CD4-positive, alpha-beta T cell (primary cell): ENCODE results near the gene KIF4B. TPM values are rescaled to one million over a fixed set of nuclear protein-coding genes. Genes with fewer than 3 reads are reported as not detected.

Experiments
- ATAC-seq: fragments of 200-7000 bp; cut with Tn5 transposase; one replicate; pipeline ENCODE4 v1.10.0; 2022; ENCODE audit warnings: mild to moderate bottlenecking; ENCODE audit not compliant: poor library complexity
- CTCF ChIA-PET: fragments of 350-600 bp; sonication (Branson Sonifier 250); formaldehyde crosslinking; loops from one replicate; lab custom pipeline; 2021; ENCODE audit warnings: antibody characterized with exemption, inconsistent platforms; lab: Charles Lee
- POLR2A ChIA-PET: fragments of 350-600 bp; sonication (Branson Sonifier 250); formaldehyde crosslinking; loops from one replicate; lab custom pipeline; 2021; ENCODE audit warnings: antibody characterized with exemption, inconsistent platforms; lab: Charles Lee
- DNase-seq, 14 experiments: peaks; one replicate each; pipeline ENCODE4 v3.0.0-alpha.2; 2013 to 2020; ENCODE audit warnings: mixed read lengths in 2 of 14
- H3K27ac ChIP-seq, 2 donors: one replicate each; pipeline versions ENCODE4 v1.5.1 to v1.7.0; 2013; ENCODE audit warnings: low read length in 2 of 2, low read depth in 1 of 2, mild to moderate bottlenecking in 1 of 2
- H3K27me3 ChIP-seq, 2 experiments: 1 replicate in 1 of 2; 2 replicates in 1 of 2; pipeline versions ENCODE4 v1.6.1 to v1.7.0; 2013; ENCODE audit warnings: low read length in 2 of 2, control low read depth in 1 of 2, mild to moderate bottlenecking in 1 of 2, moderate library complexity in 1 of 2; ENCODE audit not compliant: insufficient read depth in 2 of 2, control insufficient read depth in 1 of 2
- H3K36me3 ChIP-seq: one replicate; pipeline ENCODE4 v1.6.1; 2013; ENCODE audit warnings: low read length, control low read depth; ENCODE audit not compliant: insufficient read depth
- H3K4me1 ChIP-seq: one replicate; pipeline ENCODE4 v1.6.1; 2013; ENCODE audit warnings: low read length, control low read depth; ENCODE audit not compliant: insufficient read depth
- H3K4me3 ChIP-seq: one replicate; pipeline ENCODE4 v1.5.1; 2013; ENCODE audit warnings: mild to moderate bottlenecking, low read length, moderate library complexity
- H3K9me3 ChIP-seq, 2 experiments: 1 replicate in 1 of 2; 2 replicates in 1 of 2; pipeline versions ENCODE4 v1.6.1 to v1.7.0; 2013; ENCODE audit warnings: low read length in 2 of 2, mild to moderate bottlenecking in 2 of 2, control low read depth in 1 of 2, moderate library complexity in 1 of 2; ENCODE audit not compliant: control insufficient read depth in 1 of 2, insufficient read depth in 1 of 2
- H3K27ac Mint-ChIP-seq: one replicate; pipeline ENCODE4 v1.8.0; 2020; ENCODE audit warnings: mixed read lengths
- H3K27me3 Mint-ChIP-seq: one replicate; pipeline ENCODE4 v1.8.0; 2021; ENCODE audit warnings: mixed read lengths
- H3K36me3 Mint-ChIP-seq: one replicate; pipeline ENCODE4 v1.8.0; 2021; ENCODE audit warnings: low read depth, mixed read lengths
- H3K4me1 Mint-ChIP-seq: one replicate; pipeline ENCODE4 v1.8.0; 2021; ENCODE audit warnings: low read depth, mixed read lengths
- H3K4me3 Mint-ChIP-seq: one replicate; pipeline ENCODE4 v1.8.0; 2020; ENCODE audit warnings: mild to moderate bottlenecking, mixed read lengths
- H3K9me3 Mint-ChIP-seq: one replicate; pipeline ENCODE4 v1.8.0; 2020; ENCODE audit warnings: mixed read lengths
- intact Hi-C, 2 experiments: fragments of 100-400 bp; cut with DNase I in 1 of 2; cut with micrococcal nuclease in 1 of 2; formaldehyde crosslinking; loops; one replicate each; pipeline versions ENCODE4 v1.15.1 to v1.9.0; 2023 to 2025; cut with DNase I, micrococcal nuclease
- total RNA-seq, 174 experiments: library from RNA in 2 of 174; stranded (reverse) in 2 of 174; gene quantifications; one replicate each; pipeline ENCODE4 v1.2.3 and lab custom pipeline; 2021 to 2026
- TF ChIP-seq, protein P1 (sequence below): fragments of 200-600 bp; IDR thresholded peaks from one replicate; pipeline ENCODE4 v1.8.0; 2022; ENCODE audit warnings: antibody characterized with exemption, mild to moderate bottlenecking

KIF4B gene
- total RNA-seq, 2 experiments from 2014 or later, result not detected

DNA sequence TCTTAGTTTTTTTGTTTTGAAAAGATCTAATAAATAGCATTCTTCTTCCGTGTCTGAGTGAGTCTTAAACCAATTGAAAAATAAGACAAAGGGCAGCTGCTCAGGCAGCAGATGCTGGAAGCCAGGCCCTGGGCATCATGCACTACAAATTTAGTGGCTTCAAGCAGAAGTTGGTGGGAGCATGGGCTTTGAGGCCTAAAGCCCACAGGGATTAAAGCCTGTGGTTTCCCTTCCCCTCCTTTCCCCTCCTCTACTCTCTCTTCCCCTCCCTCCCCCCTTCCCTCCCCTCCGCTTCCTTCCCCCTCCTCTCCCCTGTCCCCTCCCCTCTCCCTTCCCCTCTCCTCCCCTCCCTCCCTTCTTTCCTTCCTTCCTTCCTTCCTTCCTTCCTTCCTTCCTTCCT is 20.1 kb upstream of the KIF4B start:
- no peak for ATAC-seq
- TF ChIP-seq, protein P1, sequence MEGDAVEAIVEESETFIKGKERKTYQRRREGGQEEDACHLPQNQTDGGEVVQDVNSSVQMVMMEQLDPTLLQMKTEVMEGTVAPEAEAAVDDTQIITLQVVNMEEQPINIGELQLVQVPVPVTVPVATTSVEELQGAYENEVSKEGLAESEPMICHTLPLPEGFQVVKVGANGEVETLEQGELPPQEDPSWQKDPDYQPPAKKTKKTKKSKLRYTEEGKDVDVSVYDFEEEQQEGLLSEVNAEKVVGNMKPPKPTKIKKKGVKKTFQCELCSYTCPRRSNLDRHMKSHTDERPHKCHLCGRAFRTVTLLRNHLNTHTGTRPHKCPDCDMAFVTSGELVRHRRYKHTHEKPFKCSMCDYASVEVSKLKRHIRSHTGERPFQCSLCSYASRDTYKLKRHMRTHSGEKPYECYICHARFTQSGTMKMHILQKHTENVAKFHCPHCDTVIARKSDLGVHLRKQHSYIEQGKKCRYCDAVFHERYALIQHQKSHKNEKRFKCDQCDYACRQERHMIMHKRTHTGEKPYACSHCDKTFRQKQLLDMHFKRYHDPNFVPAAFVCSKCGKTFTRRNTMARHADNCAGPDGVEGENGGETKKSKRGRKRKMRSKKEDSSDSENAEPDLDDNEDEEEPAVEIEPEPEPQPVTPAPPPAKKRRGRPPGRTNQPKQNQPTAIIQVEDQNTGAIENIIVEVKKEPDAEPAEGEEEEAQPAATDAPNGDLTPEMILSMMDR, result no peak
- H3K4me3 Mint-ChIP-seq, result no peak overlapping the region
- Histone ChIP-seq H3K9me3 (no peaks in the 10 kb centered on the region), H3K27ac (no peak overlapping the region), H3K4me3 (no peak overlapping the region), H3K27me3 (no peaks in the 10 kb centered on the region), H3K4me1 (no peaks in the 10 kb centered on the region), H3K36me3 (no peaks in the 10 kb centered on the region)
- H3K9me3 Mint-ChIP-seq, result no peaks in the 10 kb centered on the region
- no peaks in the 10 kb centered on the region for H3K36me3 Mint-ChIP-seq
- H3K4me1 Mint-ChIP-seq, result no peaks in the 10 kb centered on the region
- intact Hi-C loops, result no loop called here
- H3K27me3 Mint-ChIP-seq, result peaks cover 12% of the 10 kb centered on the region
- ChIA-PET POLR2A (no interaction called here), CTCF (no interaction called here)
- no peak for DNase-seq
- H3K27ac Mint-ChIP-seq, result no peak overlapping the region

DNA sequence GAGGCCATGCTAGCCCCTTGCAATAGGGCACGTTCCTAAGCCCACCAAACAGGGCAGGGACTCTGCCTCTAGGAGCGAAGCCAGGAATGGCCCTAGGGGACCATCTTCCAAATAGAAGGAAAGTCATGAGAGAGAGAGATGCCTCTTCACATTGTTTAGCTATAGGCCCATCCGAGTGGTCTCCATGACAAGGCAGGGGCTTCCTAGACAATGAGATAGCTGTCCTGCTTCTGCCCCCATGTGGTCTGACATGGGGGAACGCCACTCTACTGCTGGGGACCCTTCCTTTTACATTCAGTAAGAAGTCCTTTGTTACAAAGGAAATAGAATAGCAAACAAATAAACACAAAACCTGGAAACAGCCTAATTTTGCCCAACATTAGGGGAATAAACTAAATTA is 17.9 kb upstream of the KIF4B start:
- DNase-seq (no peak), ATAC-seq (no peak)
- H3K4me1 Mint-ChIP-seq, result no peaks in the 10 kb centered on the region
- ChIA-PET POLR2A (no interaction called here), CTCF (interaction anchor here (1.1 kb wide), 1 partner anchor 31 kb away, joined by 3 read pairs; no protein-coding TSS in a partner anchor)
- Histone ChIP-seq H3K27ac (no peak overlapping the region), H3K4me3 (no peak overlapping the region), H3K36me3 (no peaks in the 10 kb centered on the region), H3K9me3 (no peaks in the 10 kb centered on the region), H3K27me3 (peaks cover 0 to 2% of the 10 kb centered on the region in 2 experiments), H3K4me1 (no peaks in the 10 kb centered on the region)
- TF ChIP-seq, protein P1, result no peak
- H3K9me3 Mint-ChIP-seq, result no peaks in the 10 kb centered on the region
- H3K27me3 Mint-ChIP-seq, result peaks cover 17% of the 10 kb centered on the region
- no peaks in the 10 kb centered on the region for H3K36me3 Mint-ChIP-seq
- H3K4me3 Mint-ChIP-seq, result no peak overlapping the region
- no peak overlapping the region for H3K27ac Mint-ChIP-seq
- intact Hi-C loops, result no loop called here

DNA sequence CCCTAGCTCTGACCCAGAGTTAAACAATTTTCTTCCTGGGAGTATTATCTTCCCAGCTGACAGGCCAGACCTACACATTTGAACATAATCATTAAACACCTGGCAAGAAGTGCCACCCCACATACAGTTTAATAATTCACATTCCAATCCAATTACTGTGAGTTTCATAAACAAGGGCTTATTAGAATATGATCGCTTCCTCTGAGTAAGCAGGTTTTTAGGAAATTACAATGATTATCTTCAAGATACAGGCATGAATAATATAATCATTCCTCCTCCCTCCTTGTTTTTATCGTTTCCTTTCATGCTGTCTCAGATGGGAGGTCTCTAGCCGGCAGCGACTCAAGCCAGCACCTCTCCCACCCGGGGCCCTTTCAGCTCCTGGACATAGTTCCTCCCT is 15.8 kb upstream of the KIF4B start:
- Histone ChIP-seq H3K4me1 (no peaks in the 10 kb centered on the region), H3K36me3 (no peaks in the 10 kb centered on the region), H3K27me3 (peaks cover 0 to 2% of the 10 kb centered on the region in 2 experiments), H3K27ac (no peak overlapping the region), H3K9me3 (no peaks in the 10 kb centered on the region), H3K4me3 (no peak overlapping the region)
- Mint-ChIP-seq H3K9me3 (no peaks in the 10 kb centered on the region), H3K27ac (no peak overlapping the region), H3K4me3 (no peak overlapping the region), H3K27me3 (peaks cover 29% of the 10 kb centered on the region), H3K36me3 (no peaks in the 10 kb centered on the region), H3K4me1 (no peaks in the 10 kb centered on the region)
- ATAC-seq, result no peak
- ChIA-PET CTCF (no interaction called here), POLR2A (no interaction called here)
- TF ChIP-seq, protein P1, result no peak
- no peak for DNase-seq
- intact Hi-C loops, result no loop called here
